ENCODE measurements around the gene PARVA. TPM values are rescaled to one million over a fixed set of nuclear protein-coding genes. Genes with fewer than 3 reads are reported as not detected.

Gene PARVA
- total and polyA plus RNA-seq, 2 of the 4 experiments (the other 2 are of a cell fraction): 65.2 to 80.2 TPM

DNA sequence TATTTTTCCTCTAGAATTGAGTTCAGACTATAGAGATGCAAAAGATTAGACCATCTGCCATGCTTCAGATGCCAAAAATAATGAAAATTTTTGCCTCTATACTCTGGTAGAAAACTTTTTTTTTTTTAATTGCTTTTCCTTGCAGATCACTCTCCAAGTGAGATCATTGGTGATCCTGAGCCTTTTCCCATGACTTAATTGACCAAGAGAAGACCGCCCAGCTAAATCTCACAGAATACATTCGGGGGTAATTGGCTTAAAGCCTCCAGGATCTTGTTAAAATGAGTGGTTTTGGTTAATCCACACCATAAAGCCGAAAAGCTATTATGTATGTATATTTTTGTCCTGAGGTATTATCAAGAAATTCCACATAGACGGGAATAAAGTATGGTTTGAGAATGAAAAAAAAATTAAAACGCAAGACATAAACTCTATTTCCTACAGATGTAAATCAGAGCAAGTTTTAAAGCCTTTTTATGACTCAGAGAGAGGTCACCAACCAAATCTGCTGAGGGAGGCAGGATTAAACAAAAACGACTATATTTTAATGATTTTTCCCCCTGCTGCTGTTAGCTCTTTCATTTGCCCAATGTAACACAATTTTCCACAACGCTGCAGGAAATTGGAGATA, 64.0 kb downstream of the PARVA start:
- H2BK20ac ChIP-seq (ENCODE audit: low read depth, low read length): no peak overlapping the region
- no peak overlapping the region for H2AFZ ChIP-seq (replicated peaks; ENCODE audit: low read length, poor library complexity)
- no peak overlapping the region; the same call in 1 of the 2 replicates for H3K4me2 ChIP-seq (ENCODE audit: low read depth, low read length)
- H2BK5ac ChIP-seq (ENCODE audit: low read depth, low read length, poor library complexity, severe bottlenecking): no peak overlapping the region
- peaks cover 33% of the 10 kb centered on the region for H4K20me1 ChIP-seq (ENCODE audit: insufficient read depth, low read length)
- no CpG with 5 or more reads among the region's 7 CpGs for WGBS, 2 experiments (ENCODE audit: extremely low coverage in 2 of 2, insufficient read length in 1 of 2)
- no peak overlapping the region for H2AK5ac ChIP-seq (ENCODE audit: low read depth, low read length)
- ChIA-PET CTCF (interaction anchor here (1.1 kb wide), 1 partner anchor 12 kb away, joined by 4 read pairs; no protein-coding TSS in a partner anchor), POLR2A (ENCODE audit: unreplicated experiment) (no interaction called here)
- dilution Hi-C loops (cut with HindIII; ENCODE audit: low sequenced_read_pairs, unreplicated experiment) (no loop called here), in situ Hi-C loops (cut with MboI; ENCODE audit: low sequenced_read_pairs) (no loop called here), intact Hi-C loops (cut with micrococcal nuclease) (no loop called here)
- DNase-seq: peak; percentile 62
- no TSS peak for BruUV-seq (replicated peaks)
- peak overlapping the region; percentile 4; the same call in 1 of the 2 replicates for H3K23ac ChIP-seq (ENCODE audit: low read depth, low read length)
- H3K9me1 ChIP-seq (ENCODE audit: insufficient read depth, low read length): peaks cover 16% of the 10 kb centered on the region
- no peak overlapping the region for H4K5ac ChIP-seq (ENCODE audit: low read depth, low read length)
- peak; percentile 96 for TF ChIP-seq MAFK (IDR thresholded peaks at IDR 0.05; ENCODE audit: low read depth, low read length)
- no peak for TF ChIP-seq CHD1 (IDR thresholded peaks at IDR 0.05; ENCODE audit: low read depth, low read length)
- peak overlapping the region in 1 of 2 experiments; percentile 22; a peak in 1 of 4 replicates for H4K8ac ChIP-seq (ENCODE audit: low read depth in 2 of 2, low read length in 2 of 2)
- no peaks in the 10 kb centered on the region for H3K27me3 ChIP-seq (ENCODE audit: control insufficient read depth, insufficient read depth, low read length)
- H3K9ac ChIP-seq (ENCODE audit: low read depth, low read length): no peak overlapping the region
- peaks cover 5% of the 10 kb centered on the region for H3K4me1 ChIP-seq (ENCODE audit: control insufficient read depth, insufficient read depth, low read length)
- H2AK9ac ChIP-seq (replicated peaks; ENCODE audit: low read depth, low read length, poor library complexity): no peak overlapping the region
- no peak overlapping the region for H2BK120ac ChIP-seq (ENCODE audit: low read depth, low read length)
- H3K14ac ChIP-seq (replicated peaks; ENCODE audit: low read depth, low read length): no peak overlapping the region
- ATAC-seq (ENCODE audit: low read depth): peak; percentile 74
- H3K27ac ChIP-seq (ENCODE audit: insufficient read depth, low read length): peak overlapping the region; percentile 33; the same call in 1 of the 2 replicates
- peaks cover 57 to 84% of the 10 kb centered on the region in 2 experiments for H3K79me1 ChIP-seq (ENCODE audit: low read depth in 1 of 2, low read length in 2 of 2)
- 0 out of 2 replicates have a peak overlapping the region, but pooled peaks have one; percentile 14 for H3K4ac ChIP-seq (ENCODE audit: low read depth, low read length)
- no peaks in the 10 kb centered on the region for H3K9me3 ChIP-seq (ENCODE audit: control insufficient read depth, insufficient read depth, low read length)
- no peak overlapping the region for H2BK15ac ChIP-seq (ENCODE audit: low read depth, low read length)
- H3K36me3 ChIP-seq (ENCODE audit: control insufficient read depth, insufficient read depth, low read length): peaks cover 15% of the 10 kb centered on the region
- no peak overlapping the region for H3K56ac ChIP-seq (ENCODE audit: extremely low read depth, insufficient read depth, low read length)
- H3K18ac ChIP-seq (ENCODE audit: low read depth, low read length): no peak overlapping the region
- H4K91ac ChIP-seq (ENCODE audit: insufficient read depth, low read depth, low read length): no peak overlapping the region
- no peak overlapping the region for H3K4me3 ChIP-seq (ENCODE audit: insufficient read depth, low read depth, low read length)
